ENCODE results near the gene BABAM2. TPM values are rescaled to one million over a fixed set of nuclear protein-coding genes. Genes with fewer than 3 reads are reported as not detected.

The BABAM2 gene
- polyA plus RNA-seq, 3 donors, result 33.2 to 52.8 (median 49.3) TPM

- H3K4me1 Mint-ChIP-seq, result peaks cover 53% of the 10 kb centered on the region
- peaks cover 29 to 31% of the 10 kb centered on the region in 2 donors for H3K36me3 Mint-ChIP-seq
- H3K4me1 ChIP-seq (ENCODE audit: control insufficient read depth in 1 of 2, insufficient read depth in 2 of 2, low read length in 2 of 2), result peaks cover 27 to 31% of the 10 kb centered on the region in 2 donors
- H3K79me2 ChIP-seq (ENCODE audit: insufficient read depth, low read length), result peaks cover 83% of the 10 kb centered on the region
- H3K27me3 ChIP-seq (ENCODE audit: control insufficient read depth in 2 of 2, insufficient read depth in 2 of 2, low read length in 2 of 2), result no peaks in the 10 kb centered on the region
- no peak overlapping the region for H3K4me2 ChIP-seq (replicated peaks; ENCODE audit: extremely low read depth, low read length, poor library complexity, severe bottlenecking)
- TF ChIP-seq CTCF (IDR thresholded peaks at IDR 0.05), result no peak
- no peak for DNase-seq
- H3K36me3 ChIP-seq (replicated peaks in 1 of 2; ENCODE audit: control insufficient read depth in 1 of 2, insufficient read depth in 2 of 2, low read length in 2 of 2), result peaks cover 0 to 5% of the 10 kb centered on the region in 2 donors
- no peak overlapping the region for H3K27ac ChIP-seq (ENCODE audit: low read depth in 1 of 2, low read length in 2 of 2)
- WGBS (ENCODE audit: insufficient coverage), result no CpG with 5 or more reads among the region's 1 CpG
- peaks cover 7 to 15% of the 10 kb centered on the region in 2 donors for H3K9me3 ChIP-seq (replicated peaks in 1 of 2; ENCODE audit: control insufficient read depth in 1 of 2, insufficient read depth in 1 of 2, low read length in 2 of 2)
- intact Hi-C loops (cut with micrococcal nuclease), result loop anchor here in 1 of 2 donors (5.0 kb wide), 1 partner anchor 34 kb away; no protein-coding TSS in a partner anchor
- H3K9me3 Mint-ChIP-seq, result peaks cover 16 to 25% (median 18%) of the 10 kb centered on the region in 7 donors
- no peak overlapping the region for H3K4me3 ChIP-seq (replicated peaks in 1 of 3; ENCODE audit: low read depth in 2 of 3, low read length in 3 of 3)
- H3K4me3 Mint-ChIP-seq, result no peak overlapping the region
- peak overlapping the region in 1 of 7 donors; percentile 36 for H3K27ac Mint-ChIP-seq
- no peaks in the 10 kb centered on the region for H4K20me1 ChIP-seq (ENCODE audit: insufficient read depth, low read length)
- no peak overlapping the region for H3K9ac ChIP-seq (ENCODE audit: insufficient read depth, low read length, poor library complexity, severe bottlenecking)
- H3K27me3 Mint-ChIP-seq (ENCODE audit: low read depth in 3 of 3), result peaks cover 0 to 2% (median 0%) of the 10 kb centered on the region in 3 donors
- H2AFZ ChIP-seq (ENCODE audit: insufficient read depth, low read depth, low read length, poor library complexity, severe bottlenecking), result no peak overlapping the region
Measured at GRCh38 chr2:27963472-27963871, 72.9 kb downstream of the BABAM2 start.

GRCh38 chr2:27964067-27964466 lies 73.5 kb downstream of the BABAM2 start:
- no peak overlapping the region for H2AFZ ChIP-seq (ENCODE audit: insufficient read depth, low read depth, low read length, poor library complexity, severe bottlenecking)
- peaks cover 21 to 25% of the 10 kb centered on the region in 2 donors for H3K4me1 ChIP-seq (ENCODE audit: control insufficient read depth in 1 of 2, insufficient read depth in 2 of 2, low read length in 2 of 2)
- Mint-ChIP-seq H3K36me3 (peaks cover 35% of the 10 kb centered on the region in 2 donors), H3K27ac (peak overlapping the region in 1 of 7 donors; percentile 36), H3K9me3 (peaks cover 22 to 30% (median 24%) of the 10 kb centered on the region in 7 donors), H3K4me1 (peaks cover 47% of the 10 kb centered on the region), H3K4me3 (no peak overlapping the region), H3K27me3 (ENCODE audit: low read depth in 3 of 3) (peaks cover 0 to 2% (median 0%) of the 10 kb centered on the region in 3 donors)
- H4K20me1 ChIP-seq (ENCODE audit: insufficient read depth, low read length), result no peaks in the 10 kb centered on the region
- no peak overlapping the region for H3K4me3 ChIP-seq (replicated peaks in 1 of 3; ENCODE audit: low read depth in 2 of 3, low read length in 3 of 3)
- no peak for DNase-seq
- H3K79me2 ChIP-seq (ENCODE audit: insufficient read depth, low read length), result peaks cover 77% of the 10 kb centered on the region
- 67% methylated on average over 2 of the region's 3 CpGs for WGBS (ENCODE audit: insufficient coverage)
- intact Hi-C loops (cut with micrococcal nuclease), result loop anchor here in 1 of 2 donors (5.0 kb wide), 1 partner anchor 33 kb away; no protein-coding TSS in a partner anchor
- H3K4me2 ChIP-seq (replicated peaks; ENCODE audit: extremely low read depth, low read length, poor library complexity, severe bottlenecking), result no peak overlapping the region
- H3K36me3 ChIP-seq (replicated peaks in 1 of 2; ENCODE audit: control insufficient read depth in 1 of 2, insufficient read depth in 2 of 2, low read length in 2 of 2), result peaks cover 0 to 8% of the 10 kb centered on the region in 2 donors
- H3K9me3 ChIP-seq (replicated peaks in 1 of 2; ENCODE audit: control insufficient read depth in 1 of 2, insufficient read depth in 1 of 2, low read length in 2 of 2), result peaks cover 13 to 21% of the 10 kb centered on the region in 2 donors
- no peak overlapping the region for H3K27ac ChIP-seq (ENCODE audit: low read depth in 1 of 2, low read length in 2 of 2)
- H3K9ac ChIP-seq (ENCODE audit: insufficient read depth, low read length, poor library complexity, severe bottlenecking), result no peak overlapping the region
- H3K27me3 ChIP-seq (ENCODE audit: control insufficient read depth in 2 of 2, insufficient read depth in 2 of 2, low read length in 2 of 2), result no peaks in the 10 kb centered on the region
- TF ChIP-seq CTCF (IDR thresholded peaks at IDR 0.05), result no peak
